ENCODE data around the gene TM6SF1.

The TM6SF1 gene

DNA sequence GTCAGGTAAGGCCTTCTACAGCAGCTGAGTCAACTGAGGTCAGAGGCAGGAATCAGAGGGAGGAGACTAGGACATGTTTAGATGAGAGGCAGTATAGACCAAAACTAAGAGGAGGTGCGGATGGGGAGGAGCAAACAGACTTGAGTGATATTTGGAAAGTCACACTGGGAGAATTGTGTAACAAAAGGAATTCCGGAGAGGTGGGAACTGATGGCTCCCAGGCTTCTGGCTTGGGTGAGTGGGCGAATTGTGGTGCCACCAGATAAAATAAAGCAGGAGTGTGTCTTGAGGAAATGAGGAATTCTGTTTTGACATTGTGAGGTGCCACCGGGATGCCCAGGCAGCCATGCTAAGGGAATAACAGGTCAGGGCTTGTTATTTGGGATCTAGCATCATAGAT lies 3.3 kb upstream of the TM6SF1 start:
- TF ChIP-seq, protein P1, sequence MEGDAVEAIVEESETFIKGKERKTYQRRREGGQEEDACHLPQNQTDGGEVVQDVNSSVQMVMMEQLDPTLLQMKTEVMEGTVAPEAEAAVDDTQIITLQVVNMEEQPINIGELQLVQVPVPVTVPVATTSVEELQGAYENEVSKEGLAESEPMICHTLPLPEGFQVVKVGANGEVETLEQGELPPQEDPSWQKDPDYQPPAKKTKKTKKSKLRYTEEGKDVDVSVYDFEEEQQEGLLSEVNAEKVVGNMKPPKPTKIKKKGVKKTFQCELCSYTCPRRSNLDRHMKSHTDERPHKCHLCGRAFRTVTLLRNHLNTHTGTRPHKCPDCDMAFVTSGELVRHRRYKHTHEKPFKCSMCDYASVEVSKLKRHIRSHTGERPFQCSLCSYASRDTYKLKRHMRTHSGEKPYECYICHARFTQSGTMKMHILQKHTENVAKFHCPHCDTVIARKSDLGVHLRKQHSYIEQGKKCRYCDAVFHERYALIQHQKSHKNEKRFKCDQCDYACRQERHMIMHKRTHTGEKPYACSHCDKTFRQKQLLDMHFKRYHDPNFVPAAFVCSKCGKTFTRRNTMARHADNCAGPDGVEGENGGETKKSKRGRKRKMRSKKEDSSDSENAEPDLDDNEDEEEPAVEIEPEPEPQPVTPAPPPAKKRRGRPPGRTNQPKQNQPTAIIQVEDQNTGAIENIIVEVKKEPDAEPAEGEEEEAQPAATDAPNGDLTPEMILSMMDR (IDR thresholded peaks at IDR 0.05; ENCODE audit: low read depth, low read length), result no peak
- no peak for DNase-seq (ENCODE audit: extremely low read depth, low read depth)

DNA sequence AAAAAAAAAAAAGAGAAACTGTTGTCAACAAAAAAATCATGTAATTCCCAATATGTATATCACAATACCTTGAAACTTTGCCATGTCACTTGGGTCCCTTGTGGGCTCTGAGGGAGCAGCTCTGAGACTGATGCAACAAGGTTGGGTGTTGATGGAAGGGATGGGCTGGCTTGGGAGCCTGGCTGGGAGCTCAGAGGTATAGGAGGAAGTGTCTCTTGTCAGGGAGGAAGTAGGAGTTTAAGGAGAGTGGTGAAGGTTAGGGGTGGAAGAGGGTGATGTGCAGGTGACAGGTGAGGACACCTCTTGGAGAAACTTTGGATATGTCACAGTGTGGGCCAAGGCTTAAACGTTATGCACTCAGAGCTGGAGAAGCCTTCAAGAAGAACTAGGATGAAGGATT lies 2.0 kb upstream of the TM6SF1 start:
- TF ChIP-seq, protein P1 (IDR thresholded peaks at IDR 0.05; ENCODE audit: low read depth, low read length), result no peak
- no peak for DNase-seq (ENCODE audit: extremely low read depth, low read depth)

DNA sequence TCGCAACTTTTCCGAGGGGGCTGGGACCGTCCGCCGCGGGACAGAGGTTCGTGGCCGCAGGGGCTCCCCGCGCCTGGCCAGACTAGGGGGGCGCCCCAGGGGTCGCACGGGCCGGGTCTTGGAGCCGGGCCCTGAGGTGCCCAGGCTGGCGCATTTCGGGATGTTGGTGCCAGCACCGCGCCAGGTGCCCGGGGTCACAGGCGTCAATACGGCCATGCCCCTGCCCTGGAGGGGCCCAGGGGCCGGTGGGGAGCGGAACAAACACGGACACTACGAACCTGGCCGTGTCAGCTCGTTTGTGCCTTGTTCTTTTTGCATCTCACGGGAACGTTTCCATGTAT lies 366 bp downstream of the TM6SF1 start:
- no peak for DNase-seq (ENCODE audit: extremely low read depth, low read depth)
- TF ChIP-seq, protein P1 (IDR thresholded peaks at IDR 0.05; ENCODE audit: low read depth, low read length), result no peak

DNA sequence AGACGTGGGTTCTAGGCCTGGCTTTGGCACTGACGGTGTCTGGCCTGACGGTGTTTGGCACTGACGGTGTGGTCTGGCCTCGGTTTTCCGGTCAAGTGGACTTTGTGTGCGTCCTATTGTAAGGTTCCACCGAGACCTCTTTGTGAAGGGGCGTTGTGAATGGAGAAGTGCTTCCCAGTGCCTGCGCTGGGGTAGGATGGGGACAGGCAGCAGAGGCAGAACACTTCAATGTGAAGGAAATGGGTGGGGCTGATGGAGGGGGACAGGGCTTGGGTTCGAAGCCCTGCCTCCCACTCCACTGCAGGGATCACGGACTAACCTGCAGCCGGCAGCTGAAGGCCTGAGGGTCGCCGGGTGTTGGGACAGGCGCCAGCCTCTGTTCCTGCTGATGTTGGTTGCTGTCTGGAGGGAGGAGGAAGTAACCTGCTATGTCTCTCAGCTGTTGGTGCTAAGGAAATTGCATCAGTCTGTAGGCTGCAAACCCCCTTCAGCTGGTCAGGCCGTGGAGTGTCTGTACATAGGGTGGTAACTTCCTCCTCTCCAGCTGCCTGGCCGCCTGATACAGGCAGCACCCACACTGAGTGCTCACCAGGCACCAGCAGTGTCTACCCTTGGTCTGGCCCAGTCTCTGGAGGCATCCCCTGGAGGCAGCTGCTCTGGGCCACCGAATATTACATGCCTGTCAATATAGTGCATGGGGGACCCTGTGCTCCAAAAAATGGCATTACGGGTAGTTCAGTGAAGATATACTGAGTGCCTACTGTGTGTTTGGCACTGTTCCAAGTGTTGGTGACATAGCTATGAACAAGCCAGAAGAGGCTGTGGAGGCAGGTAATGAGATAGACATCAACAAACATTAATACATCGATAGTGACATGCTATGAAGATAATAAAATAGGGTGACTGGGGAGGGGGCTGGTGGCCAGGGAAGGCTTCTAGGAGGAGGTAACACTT lies 1.1 kb downstream of the TM6SF1 start:
- no peak for DNase-seq (ENCODE audit: extremely low read depth, low read depth)
- TF ChIP-seq, protein P1 (IDR thresholded peaks at IDR 0.05; ENCODE audit: low read depth, low read length), result no peak

DNA sequence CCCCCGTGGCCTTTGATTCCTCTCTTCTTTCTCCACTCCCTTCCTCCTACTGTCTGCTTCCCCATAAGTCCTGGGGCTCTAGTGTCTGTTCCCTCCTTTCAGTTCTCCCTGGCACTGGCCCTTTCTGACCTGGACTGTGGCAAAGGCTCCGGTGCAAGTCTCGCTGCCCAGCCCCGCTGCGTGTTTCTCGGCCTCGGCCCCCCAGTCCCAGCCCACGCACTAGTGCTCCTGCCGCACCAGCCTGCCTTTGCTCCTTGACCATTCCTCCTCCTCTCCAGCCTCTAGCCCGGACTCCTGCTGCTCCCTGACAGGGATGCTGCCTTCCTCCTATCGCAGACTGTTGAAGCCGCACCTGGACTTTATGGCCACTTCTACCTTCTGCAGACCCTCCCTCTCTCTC lies 2.1 kb downstream of the TM6SF1 start:
- TF ChIP-seq, protein P1 (IDR thresholded peaks at IDR 0.05; ENCODE audit: low read depth, low read length), result no peak
- no peak for DNase-seq (ENCODE audit: extremely low read depth, low read depth)

DNA sequence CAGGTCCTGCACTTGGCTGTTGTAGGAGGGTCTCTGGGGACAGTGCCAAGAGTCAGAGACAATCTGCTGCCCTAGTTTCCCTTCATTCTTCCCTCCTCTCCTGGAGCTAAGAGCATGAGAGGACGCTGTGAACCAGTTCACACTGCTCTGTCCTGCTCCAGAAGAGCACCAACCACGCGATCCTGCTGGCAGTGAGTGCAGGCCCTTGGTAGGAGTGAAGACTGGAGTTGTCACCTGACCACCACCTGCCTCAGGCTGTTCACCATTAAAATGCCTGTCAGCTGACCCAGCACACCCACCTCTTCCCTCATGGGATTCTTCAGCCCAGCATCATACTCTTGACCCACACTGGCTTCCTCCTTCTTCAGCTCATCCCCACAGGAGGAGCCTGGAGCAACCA lies 2.9 kb downstream of the TM6SF1 start:
- TF ChIP-seq, protein P1 (IDR thresholded peaks at IDR 0.05; ENCODE audit: low read depth, low read length), result no peak
- no peak for DNase-seq (ENCODE audit: extremely low read depth, low read depth)

DNA sequence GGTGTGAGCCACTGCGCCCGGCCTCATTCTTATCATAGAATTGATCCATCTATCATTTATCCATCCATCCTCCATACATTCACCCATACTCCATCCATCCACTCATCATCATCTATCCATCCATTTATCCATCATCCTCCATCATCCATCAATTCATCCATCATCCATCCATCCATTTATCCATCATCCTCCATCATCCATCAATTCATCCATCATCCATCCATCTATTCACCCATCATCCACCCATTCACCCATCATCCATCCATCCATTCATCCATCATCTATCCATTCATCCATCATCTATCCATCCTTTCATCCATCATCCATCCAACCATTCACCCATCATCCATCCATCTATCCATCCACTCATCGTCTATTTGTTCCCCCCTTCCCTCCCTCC lies 3.7 kb downstream of the TM6SF1 start:
- TF ChIP-seq, protein P1 (IDR thresholded peaks at IDR 0.05; ENCODE audit: low read depth, low read length), result no peak
- DNase-seq (ENCODE audit: extremely low read depth, low read depth), result no peak

Measured in AG09319 (cell line).